ENCODE data around the gene PDZD2. TPM values are rescaled to one million over a fixed set of nuclear protein-coding genes. Genes with fewer than 3 reads are reported as not detected.
"Not testable (repeated sequence)": the region's sequence is repeated elsewhere in the genome, so short reads cannot be mapped to it uniquely, and the experiment has no call there.

Gene PDZD2
- polyA plus RNA-seq, 6 donors from 2014 or later: 0.05 to 0.24 (median 0.06) TPM; not detected in 1

- H3K36me3 Mint-ChIP-seq: no peaks in the 10 kb centered on the region
- ATAC-seq (ENCODE audit: low read depth in 2 of 2): no peak
- no peak for DNase-seq
- peak overlapping the region in 1 of 8 donors; percentile 21 for H3K4me3 Mint-ChIP-seq
- no peaks in the 10 kb centered on the region for H3K4me1 Mint-ChIP-seq
- peaks cover 0 to 5% (median 0%) of the 10 kb centered on the region in 7 donors for H3K9me3 Mint-ChIP-seq
- H3K27ac Mint-ChIP-seq: no peak overlapping the region
- H3K27me3 Mint-ChIP-seq: peaks cover 0 to 3% (median 1%) of the 10 kb centered on the region in 3 donors
Measured at GRCh38 chr5:31995714-31996113, 356.8 kb downstream of the PDZD2 start.

- Mint-ChIP-seq H3K27me3 (peaks cover 0 to 3% (median 0%) of the 10 kb centered on the region in 3 donors), H3K36me3 (no peaks in the 10 kb centered on the region), H3K4me3 (no peak overlapping the region), H3K4me1 (no peaks in the 10 kb centered on the region), H3K27ac (no peak overlapping the region), H3K9me3 (peaks cover 0 to 5% (median 0%) of the 10 kb centered on the region in 7 donors)
- no peak for ATAC-seq (ENCODE audit: low read depth in 2 of 2)
- DNase-seq: no peak
Measured at GRCh38 chr5:31996909-31997308, 358.0 kb downstream of the PDZD2 start.

DNA sequence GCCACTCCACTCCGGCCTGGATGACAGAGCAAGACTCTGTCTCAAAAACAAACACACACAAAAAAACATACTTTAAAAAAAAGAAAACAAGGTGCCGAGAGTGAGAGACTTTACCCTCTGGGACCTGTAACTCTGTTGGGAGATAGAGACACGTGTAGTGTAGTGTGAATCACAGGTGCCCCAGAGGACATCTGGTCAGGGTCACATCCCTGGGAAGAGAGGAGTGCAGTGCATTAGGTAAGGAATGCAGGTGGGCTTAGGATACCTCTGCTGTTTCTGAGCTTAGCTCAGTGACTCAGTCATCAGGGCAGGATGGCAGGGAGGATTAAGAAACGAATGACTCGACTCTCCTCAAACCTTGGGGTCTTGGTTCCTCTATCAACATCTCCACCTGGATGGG is 360.5 kb downstream of the PDZD2 start:
- ATAC-seq (ENCODE audit: low read depth in 2 of 2): no peak
- Mint-ChIP-seq H3K4me1 (peaks cover 0 to 4% (median 0%) of the 10 kb centered on the region in 3 donors), H3K27ac (peak overlapping the region in 1 of 6 donors; percentile 85), H3K27me3 (peaks cover 0 to 3% (median 0%) of the 10 kb centered on the region in 3 donors), H3K4me3 (no peak overlapping the region), H3K9me3 (peaks cover 0 to 12% (median 0%) of the 10 kb centered on the region in 7 donors), H3K36me3 (no peaks in the 10 kb centered on the region)
- DNase-seq: no peak

DNA sequence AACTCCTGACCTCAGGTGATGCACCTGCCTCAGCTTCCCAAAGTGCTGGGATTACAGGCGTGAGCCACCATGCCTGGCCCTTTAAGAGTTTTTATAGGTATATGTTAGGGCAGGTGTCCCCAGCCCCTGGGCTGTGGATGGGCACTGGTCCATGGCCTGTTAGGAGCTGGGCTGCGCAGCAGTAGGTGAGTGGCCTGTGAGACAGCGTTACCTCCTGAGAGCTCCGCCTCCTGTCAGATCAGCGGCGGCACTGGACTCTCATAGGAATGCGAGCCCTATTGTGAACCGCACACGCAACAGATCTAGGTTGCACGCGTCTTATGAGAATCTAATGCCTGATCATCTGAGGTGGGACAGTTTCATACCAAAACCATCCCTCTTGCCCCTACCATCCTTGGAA is 361.8 kb downstream of the PDZD2 start:
- peaks cover 0 to 3% (median 0%) of the 10 kb centered on the region in 3 donors for H3K27me3 Mint-ChIP-seq
- peaks cover 0 to 12% (median 0%) of the 10 kb centered on the region in 7 donors for H3K9me3 Mint-ChIP-seq
- DNase-seq: no peak
- ATAC-seq (ENCODE audit: low read depth in 2 of 2): no peak
- peaks cover 0 to 4% (median 0%) of the 10 kb centered on the region in 3 donors for H3K4me1 Mint-ChIP-seq
- no peak overlapping the region for H3K4me3 Mint-ChIP-seq
- no peaks in the 10 kb centered on the region for H3K36me3 Mint-ChIP-seq
- H3K27ac Mint-ChIP-seq: no peak overlapping the region

- DNase-seq (no peak), ATAC-seq (ENCODE audit: low read depth in 2 of 2) (no peak)
- Mint-ChIP-seq H3K4me3 (no peak overlapping the region), H3K4me1 (peaks cover 0 to 4% (median 0%) of the 10 kb centered on the region in 3 donors), H3K27ac (no peak overlapping the region), H3K9me3 (peaks cover 0 to 12% (median 0%) of the 10 kb centered on the region in 7 donors), H3K36me3 (no peaks in the 10 kb centered on the region), H3K27me3 (peaks cover 0 to 3% (median 0%) of the 10 kb centered on the region in 3 donors)
Measured at GRCh38 chr5:32001284-32001683, 362.4 kb downstream of the PDZD2 start.

GRCh38 chr5:32001707-32002106 is 362.8 kb downstream of the PDZD2 start:
- ATAC-seq (ENCODE audit: low read depth in 2 of 2) (no peak), DNase-seq (no peak)
- Mint-ChIP-seq H3K9me3 (peaks cover 0 to 12% (median 2%) of the 10 kb centered on the region in 7 donors), H3K4me3 (no peak overlapping the region), H3K27ac (no peak overlapping the region), H3K4me1 (peaks cover 0 to 4% (median 0%) of the 10 kb centered on the region in 3 donors), H3K36me3 (no peaks in the 10 kb centered on the region), H3K27me3 (peaks cover 0 to 3% (median 0%) of the 10 kb centered on the region in 3 donors)

GRCh38 chr5:32002755-32003154 is 363.8 kb downstream of the PDZD2 start:
- Mint-ChIP-seq H3K9me3 (peaks cover 0 to 12% (median 2%) of the 10 kb centered on the region in 7 donors), H3K36me3 (no peaks in the 10 kb centered on the region), H3K27me3 (peaks cover 0 to 3% (median 0%) of the 10 kb centered on the region in 3 donors), H3K4me3 (no peak overlapping the region), H3K4me1 (peaks cover 0 to 4% (median 0%) of the 10 kb centered on the region in 3 donors), H3K27ac (peak overlapping the region in 1 of 6 donors; percentile 97)
- ATAC-seq (ENCODE audit: low read depth in 2 of 2) (no peak), DNase-seq (no peak)

DNA sequence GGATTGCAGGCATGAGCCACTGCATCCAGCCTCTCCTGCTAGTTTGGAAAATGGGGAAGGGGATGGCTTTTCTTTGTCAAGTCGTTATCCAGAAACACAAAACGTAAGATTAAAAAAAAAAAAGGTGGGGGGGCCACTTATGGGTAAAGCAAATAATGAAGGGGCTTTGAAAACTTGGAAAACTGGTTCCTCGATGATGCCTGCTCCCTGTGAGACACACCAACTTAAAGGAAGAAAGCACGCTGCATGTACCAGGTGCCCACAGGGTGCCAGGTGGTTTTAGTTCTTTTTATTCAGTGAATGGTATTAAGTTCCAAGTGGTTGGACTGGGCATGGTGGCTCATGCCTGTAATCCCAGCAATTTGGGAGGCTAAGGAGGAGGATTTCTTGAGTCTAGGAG is 365.1 kb downstream of the PDZD2 start:
- Mint-ChIP-seq H3K9me3 (peaks cover 0 to 12% (median 2%) of the 10 kb centered on the region in 7 donors), H3K27ac (peak overlapping the region in 1 of 6 donors; percentile 18), H3K4me1 (peaks cover 0 to 4% (median 0%) of the 10 kb centered on the region in 3 donors), H3K4me3 (no peak overlapping the region), H3K36me3 (no peaks in the 10 kb centered on the region), H3K27me3 (peaks cover 0 to 6% (median 0%) of the 10 kb centered on the region in 3 donors)
- DNase-seq: no peak
- ATAC-seq (ENCODE audit: low read depth in 2 of 2): no peak

DNA sequence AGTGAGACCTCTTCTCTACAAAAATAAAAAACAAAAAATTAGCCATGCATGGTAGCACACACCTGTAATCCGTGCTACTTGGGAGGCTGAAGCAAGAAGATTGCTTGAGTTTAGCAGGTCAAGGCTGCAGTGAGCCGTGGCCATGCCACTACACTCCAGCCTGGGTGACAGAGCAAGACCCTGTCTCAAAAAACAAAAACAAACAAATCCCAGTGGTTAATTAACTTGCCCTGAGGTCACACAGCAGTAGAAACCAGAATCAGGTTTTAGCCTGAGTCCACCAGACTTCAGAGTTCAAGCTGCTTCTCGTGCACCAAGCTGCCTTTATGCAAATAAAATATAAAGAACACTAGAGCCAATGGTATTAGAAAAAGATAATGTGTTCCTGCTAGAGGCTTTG is 365.5 kb downstream of the PDZD2 start:
- H3K4me1 Mint-ChIP-seq: peaks cover 0 to 4% (median 0%) of the 10 kb centered on the region in 3 donors
- H3K27ac Mint-ChIP-seq: no peak overlapping the region
- no peak for ATAC-seq (ENCODE audit: low read depth in 2 of 2)
- DNase-seq: no peak
- H3K36me3 Mint-ChIP-seq: no peaks in the 10 kb centered on the region
- peaks cover 0 to 12% (median 0%) of the 10 kb centered on the region in 7 donors for H3K9me3 Mint-ChIP-seq
- peaks cover 0 to 6% (median 0%) of the 10 kb centered on the region in 3 donors for H3K27me3 Mint-ChIP-seq
- no peak overlapping the region for H3K4me3 Mint-ChIP-seq

DNA sequence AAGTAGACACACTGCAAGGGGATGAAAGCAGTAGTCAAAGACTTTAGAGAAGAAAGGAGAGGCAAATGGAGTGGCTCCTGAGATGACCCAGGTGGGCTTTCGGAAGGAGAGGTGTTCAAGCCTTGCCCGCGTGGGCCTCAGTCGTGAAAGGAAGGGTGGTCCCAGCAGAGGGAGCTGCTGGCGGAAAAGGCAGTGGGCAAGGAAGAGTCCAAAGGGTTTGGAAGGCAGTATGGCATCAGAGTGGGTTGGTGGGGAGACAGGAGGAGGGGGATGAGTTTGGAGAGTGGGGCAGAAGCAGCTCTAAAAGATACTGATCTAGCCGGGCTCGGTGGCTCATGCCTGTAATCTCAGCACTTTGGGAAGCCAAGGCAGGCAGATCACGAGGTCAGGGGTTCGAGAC is 369.8 kb downstream of the PDZD2 start:
- H3K27ac Mint-ChIP-seq: no peak overlapping the region

DNA sequence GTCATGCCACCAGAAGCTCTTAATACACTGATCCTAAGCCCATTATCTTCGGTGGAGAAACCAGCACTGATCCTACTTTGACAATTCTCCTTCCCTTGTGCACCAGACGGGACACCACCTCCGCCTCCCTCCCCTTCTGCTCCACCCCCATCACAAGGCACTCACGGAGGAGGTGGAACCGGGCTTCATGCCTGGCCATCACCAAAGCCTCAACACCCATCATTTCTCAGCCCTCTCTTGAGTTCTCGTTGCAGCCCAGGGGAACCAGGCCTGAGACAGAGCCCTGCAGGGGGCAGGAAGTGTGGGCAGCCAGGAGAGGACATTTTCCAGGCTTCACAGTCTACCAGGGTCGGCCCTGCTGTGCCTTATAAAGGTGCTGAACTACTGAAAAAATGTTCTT is 374.7 kb downstream of the PDZD2 start:
- H3K4me1 Mint-ChIP-seq: peaks cover 0 to 7% (median 0%) of the 10 kb centered on the region in 3 donors
- H3K9me3 Mint-ChIP-seq: no peaks in the 10 kb centered on the region
- H3K27ac Mint-ChIP-seq: no peak overlapping the region
- no peaks in the 10 kb centered on the region for H3K36me3 Mint-ChIP-seq
- ATAC-seq (ENCODE audit: low read depth in 2 of 2) (no peak), DNase-seq (no peak)
- peaks cover 0 to 2% (median 0%) of the 10 kb centered on the region in 3 donors for H3K27me3 Mint-ChIP-seq
- no peak overlapping the region for H3K4me3 Mint-ChIP-seq

More for the DNA sequence above, 369.8 kb downstream of the PDZD2 start:
- peaks cover 0 to 2% (median 0%) of the 10 kb centered on the region in 7 donors for H3K9me3 Mint-ChIP-seq
- DNase-seq (no peak), ATAC-seq (ENCODE audit: low read depth in 2 of 2) (no peak)
- peaks cover 0 to 6% (median 0%) of the 10 kb centered on the region in 3 donors for H3K27me3 Mint-ChIP-seq
- no peak overlapping the region for H3K4me3 Mint-ChIP-seq
- H3K4me1 Mint-ChIP-seq: no peaks in the 10 kb centered on the region
- H3K36me3 Mint-ChIP-seq: no peaks in the 10 kb centered on the region

GRCh38 chr5:32014096-32014745 is 375.3 kb downstream of the PDZD2 start:
- Mint-ChIP-seq H3K36me3 (no peaks in the 10 kb centered on the region), H3K4me1 (peaks cover 0 to 8% (median 0%) of the 10 kb centered on the region in 3 donors), H3K27me3 (no peaks in the 10 kb centered on the region), H3K4me3 (no peak overlapping the region), H3K27ac (peak overlapping the region in 1 of 6 donors; percentile 11), H3K9me3 (no peaks in the 10 kb centered on the region)
- no peak for DNase-seq
- no peak for ATAC-seq (ENCODE audit: low read depth in 2 of 2)

- H3K4me3 Mint-ChIP-seq; DNase-seq; H3K9me3 Mint-ChIP-seq; H3K36me3 Mint-ChIP-seq; H3K27me3 Mint-ChIP-seq; H3K27ac Mint-ChIP-seq; ATAC-seq (ENCODE audit: low read depth in 2 of 2): not testable (repeated sequence)
- H3K4me1 Mint-ChIP-seq: peaks cover 0 to 10% (median 3%) of the 10 kb centered on the region in 3 donors
Measured at GRCh38 chr5:32015262-32015661, 376.3 kb downstream of the PDZD2 start.
